Measurements from ENCODE around the gene GTPBP2.
A peak's percentile ranks its signal among the peaks of the same experiment; 100 is the strongest.

The GTPBP2 gene

GRCh38 chr6:43579171-43579570 is 49.9 kb downstream of the GTPBP2 start:
- in situ Hi-C loops (cut with MboI; ENCODE audit: low pct_unique_long_range_greater_than_20kb, low sequenced_read_pairs, unreplicated experiment), result no loop called here
- no peak for DNase-seq (ENCODE audit: low spot score)
- no peak for TF ChIP-seq CTCF (IDR thresholded peaks at IDR 0.05; ENCODE audit: extremely low read depth, insufficient read depth, missing control alignments)

GRCh38 chr6:43578748-43579147 is 50.3 kb downstream of the GTPBP2 start:
- DNase-seq (ENCODE audit: low spot score), result no peak
- TF ChIP-seq CTCF (IDR thresholded peaks at IDR 0.05; ENCODE audit: extremely low read depth, insufficient read depth, missing control alignments), result no peak
- in situ Hi-C loops (cut with MboI; ENCODE audit: low pct_unique_long_range_greater_than_20kb, low sequenced_read_pairs, unreplicated experiment), result no loop called here

- peak; percentile 98 for DNase-seq (ENCODE audit: low spot score)
- in situ Hi-C loops (cut with MboI; ENCODE audit: low pct_unique_long_range_greater_than_20kb, low sequenced_read_pairs, unreplicated experiment), result no loop called here
- no peak for TF ChIP-seq CTCF (IDR thresholded peaks at IDR 0.05; ENCODE audit: extremely low read depth, insufficient read depth, missing control alignments)
Observed at GRCh38 chr6:43575772-43576551, 53.1 kb downstream of the GTPBP2 start, which contains the start of the genes POLH and XPO5. TSS of gene POLH (plus strand) at chr6:43576185. CDS start at chr6:43582320, 6,135 bp downstream. TSS of gene XPO5 (minus strand) at chr6:43576038. CDS start at chr6:43575864, 174 bp downstream.

- DNase-seq (ENCODE audit: low spot score), result no peak
- in situ Hi-C loops (cut with MboI; ENCODE audit: low pct_unique_long_range_greater_than_20kb, low sequenced_read_pairs, unreplicated experiment), result no loop called here
- no peak for TF ChIP-seq CTCF (IDR thresholded peaks at IDR 0.05; ENCODE audit: extremely low read depth, insufficient read depth, missing control alignments)
Observed at GRCh38 chr6:43575105-43575771, 53.8 kb downstream of the GTPBP2 start.

- in situ Hi-C loops (cut with MboI; ENCODE audit: low pct_unique_long_range_greater_than_20kb, low sequenced_read_pairs, unreplicated experiment), result no loop called here
- TF ChIP-seq CTCF (IDR thresholded peaks at IDR 0.05; ENCODE audit: extremely low read depth, insufficient read depth, missing control alignments), result no peak
- DNase-seq (ENCODE audit: low spot score), result no peak
Observed at GRCh38 chr6:43572015-43572414, 57.0 kb downstream of the GTPBP2 start.

GRCh38 chr6:43570876-43571441 is 58.1 kb downstream of the GTPBP2 start:
- in situ Hi-C loops (cut with MboI; ENCODE audit: low pct_unique_long_range_greater_than_20kb, low sequenced_read_pairs, unreplicated experiment), result no loop called here
- peak; percentile 58 for DNase-seq (ENCODE audit: low spot score)

More at GRCh38 chr6:43570876-43571441, 58.1 kb downstream of the GTPBP2 start:
- TF ChIP-seq CTCF (IDR thresholded peaks at IDR 0.05; ENCODE audit: extremely low read depth, insufficient read depth, missing control alignments), result no peak
